AG10803 (cell line): ENCODE measurements around the gene PLOD1.

ENCODE experiments used
- DNase-seq: peaks from one replicate; pipeline ENCODE4 v3.0.0; 2010; ENCODE audit warnings: low read depth
- H3K4me3 ChIP-seq: 2 replicates; pipeline ENCODE4 v1.5.1; 2011; ENCODE audit warnings: mild to moderate bottlenecking, low read length, control low read depth
- TF ChIP-seq, protein P1 (sequence below): conservative IDR thresholded peaks from 2 replicates; pipeline ENCODE4 v1.5.1; 2011; ENCODE audit warnings: mild to moderate bottlenecking, low read length, control low read depth, inconsistent platforms

The PLOD1 gene

DNA sequence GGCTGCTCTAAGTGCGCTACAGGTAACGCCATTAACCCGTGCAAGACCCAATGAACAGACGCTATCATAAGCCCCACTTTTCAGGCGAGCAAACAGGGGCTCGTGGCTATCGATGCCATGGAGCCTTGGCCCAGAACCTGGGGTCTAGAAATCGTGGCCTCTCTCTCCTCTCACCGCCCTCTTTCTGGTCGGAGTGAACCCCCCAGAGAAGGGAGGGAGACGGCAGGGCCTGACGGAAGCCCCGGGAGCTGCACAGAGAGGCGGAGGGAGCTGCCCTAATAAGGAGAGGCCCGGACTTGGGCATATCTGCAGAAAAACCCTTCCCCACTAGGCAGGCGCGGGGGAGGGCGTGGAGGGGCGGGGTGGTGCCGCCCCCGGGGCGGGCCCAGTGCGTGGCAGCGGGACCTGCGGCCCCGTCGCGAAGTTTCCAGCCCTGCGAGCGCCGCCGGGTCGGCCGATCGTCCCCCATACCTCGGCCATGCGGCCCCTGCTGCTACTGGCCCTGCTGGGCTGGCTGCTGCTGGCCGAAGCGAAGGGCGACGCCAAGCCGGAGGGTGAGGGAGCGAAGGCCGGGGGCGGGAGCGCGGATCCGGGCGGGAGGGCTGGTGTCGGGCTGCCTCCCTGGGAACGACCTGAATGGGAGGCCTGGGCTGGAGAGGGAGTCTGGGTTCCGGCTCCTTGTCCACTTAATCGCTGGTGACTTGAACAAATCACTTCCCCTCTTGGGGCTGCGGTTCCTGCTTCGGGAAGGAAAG lies at the start of gene PLOD1:
Gene PLOD1 (plus strand): TSS at position 416 of the 755 bp plus-strand sequence. CDS start 63 bp downstream, at position 479.
- TF ChIP-seq, protein P1, sequence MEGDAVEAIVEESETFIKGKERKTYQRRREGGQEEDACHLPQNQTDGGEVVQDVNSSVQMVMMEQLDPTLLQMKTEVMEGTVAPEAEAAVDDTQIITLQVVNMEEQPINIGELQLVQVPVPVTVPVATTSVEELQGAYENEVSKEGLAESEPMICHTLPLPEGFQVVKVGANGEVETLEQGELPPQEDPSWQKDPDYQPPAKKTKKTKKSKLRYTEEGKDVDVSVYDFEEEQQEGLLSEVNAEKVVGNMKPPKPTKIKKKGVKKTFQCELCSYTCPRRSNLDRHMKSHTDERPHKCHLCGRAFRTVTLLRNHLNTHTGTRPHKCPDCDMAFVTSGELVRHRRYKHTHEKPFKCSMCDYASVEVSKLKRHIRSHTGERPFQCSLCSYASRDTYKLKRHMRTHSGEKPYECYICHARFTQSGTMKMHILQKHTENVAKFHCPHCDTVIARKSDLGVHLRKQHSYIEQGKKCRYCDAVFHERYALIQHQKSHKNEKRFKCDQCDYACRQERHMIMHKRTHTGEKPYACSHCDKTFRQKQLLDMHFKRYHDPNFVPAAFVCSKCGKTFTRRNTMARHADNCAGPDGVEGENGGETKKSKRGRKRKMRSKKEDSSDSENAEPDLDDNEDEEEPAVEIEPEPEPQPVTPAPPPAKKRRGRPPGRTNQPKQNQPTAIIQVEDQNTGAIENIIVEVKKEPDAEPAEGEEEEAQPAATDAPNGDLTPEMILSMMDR, result no peak
- peak; percentile 85 for DNase-seq
- peak within 1 kb of the TSS; percentile 80 for H3K4me3 ChIP-seq

DNA sequence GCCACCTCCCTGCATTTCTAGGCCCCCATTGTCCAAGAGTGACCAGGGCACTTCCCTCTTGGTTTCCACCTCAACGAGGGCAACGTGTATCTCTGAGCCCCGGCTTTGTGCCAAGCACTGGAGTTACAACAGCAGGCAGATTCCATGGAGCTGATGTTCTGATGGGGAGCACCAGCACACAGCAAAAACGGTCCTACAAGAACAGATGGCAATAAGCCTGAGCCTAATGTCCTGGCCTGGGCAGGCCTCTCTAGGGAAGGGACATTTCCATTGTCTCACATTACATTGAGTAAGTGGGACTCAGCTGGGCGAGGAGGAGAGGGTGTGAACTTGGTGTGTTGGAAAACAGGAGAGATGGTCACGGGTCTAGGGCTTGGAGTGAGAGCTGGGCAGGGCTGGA lies 48.6 kb upstream of the PLOD1 start:
- TF ChIP-seq, protein P1, result no peak
- H3K4me3 ChIP-seq, result no peak overlapping the region
- DNase-seq, result no peak

DNA sequence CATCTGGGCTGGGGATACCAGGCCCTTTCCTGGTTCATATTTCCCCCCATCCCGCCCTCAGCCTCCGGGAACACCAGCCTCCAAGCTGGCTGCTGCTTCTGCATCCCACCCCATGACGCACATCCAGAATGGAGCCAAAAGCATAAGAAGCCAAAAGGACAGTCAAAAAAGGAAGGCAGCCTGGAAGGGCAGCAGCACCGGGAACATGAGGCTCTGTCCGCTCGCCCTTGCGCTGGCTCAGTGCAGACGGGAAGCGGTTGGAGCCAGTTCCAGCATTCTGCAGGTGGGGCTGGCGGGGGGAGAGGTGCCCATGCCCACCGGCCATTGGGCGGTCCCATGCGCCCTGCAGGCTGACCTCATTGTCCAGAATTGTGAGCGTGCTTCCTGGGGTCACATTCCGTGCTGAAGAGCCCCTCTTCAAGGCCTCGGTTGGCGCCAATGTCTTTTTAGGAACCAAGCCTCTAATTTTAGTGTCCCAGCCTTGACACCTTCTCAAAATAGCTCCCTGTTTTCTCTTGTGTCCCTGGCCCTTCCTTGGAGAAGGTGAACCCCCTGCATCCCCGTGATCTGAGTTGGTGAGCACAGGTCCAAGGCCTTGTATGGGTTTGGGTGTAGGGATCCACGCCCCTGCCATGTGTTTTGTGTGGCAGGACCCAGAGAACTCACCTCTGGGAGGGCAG lies 47.4 kb upstream of the PLOD1 start:
- TF ChIP-seq, protein P1, result no peak
- no peak overlapping the region for H3K4me3 ChIP-seq
- no peak for DNase-seq

DNA sequence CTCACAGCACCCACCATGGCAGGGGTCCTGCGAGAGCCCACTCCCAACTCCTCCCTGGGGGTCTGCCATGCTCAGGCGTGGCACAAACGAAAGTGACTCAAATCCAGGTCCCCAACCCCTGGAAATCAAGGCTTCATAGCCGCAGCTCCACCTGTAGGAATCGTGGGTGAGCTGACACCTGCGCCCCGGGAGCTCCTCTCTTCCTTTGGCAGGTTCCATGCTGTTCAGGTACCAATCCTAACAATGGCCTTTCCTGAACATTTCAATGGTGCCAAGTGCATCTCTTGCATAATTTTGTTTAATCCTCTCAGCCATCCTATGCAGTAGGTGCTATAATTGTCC lies 46.9 kb upstream of the PLOD1 start:
- DNase-seq, result no peak
- TF ChIP-seq, protein P1, result no peak
- no peak overlapping the region for H3K4me3 ChIP-seq

DNA sequence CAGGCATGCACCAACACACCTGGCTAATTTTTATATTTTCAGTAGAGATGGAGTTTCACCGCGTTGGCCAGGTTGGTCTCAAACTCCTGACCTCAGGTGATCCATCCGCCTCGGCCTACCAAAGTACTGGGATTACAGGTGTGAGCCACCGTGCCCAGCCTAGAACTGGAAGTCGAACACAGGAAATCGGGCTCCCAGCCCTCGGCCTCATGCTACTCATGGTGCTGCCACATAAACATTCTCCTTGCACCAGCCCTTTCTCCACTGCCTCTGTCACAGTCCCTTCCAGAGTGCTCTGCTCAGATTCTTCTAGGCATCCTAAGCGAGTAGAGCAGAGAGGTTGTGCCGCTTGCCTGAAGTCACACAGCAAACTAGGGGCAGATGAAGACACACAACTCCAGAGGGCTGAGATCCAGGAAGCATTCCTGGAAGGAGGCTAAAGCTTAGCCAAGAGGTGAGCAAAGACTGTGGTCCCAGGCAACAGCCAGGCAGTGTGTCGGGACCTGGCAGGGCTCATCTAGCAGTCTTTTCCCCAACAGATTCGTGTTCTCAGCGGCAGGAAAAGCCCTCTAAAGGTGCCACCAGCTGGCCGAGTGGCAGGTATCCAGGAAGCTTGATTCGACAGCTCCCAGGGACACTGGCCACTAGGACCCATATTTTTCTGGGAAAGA lies 46.2 kb upstream of the PLOD1 start:
- no peak overlapping the region for H3K4me3 ChIP-seq
- TF ChIP-seq, protein P1, result no peak
- DNase-seq, result no peak

DNA sequence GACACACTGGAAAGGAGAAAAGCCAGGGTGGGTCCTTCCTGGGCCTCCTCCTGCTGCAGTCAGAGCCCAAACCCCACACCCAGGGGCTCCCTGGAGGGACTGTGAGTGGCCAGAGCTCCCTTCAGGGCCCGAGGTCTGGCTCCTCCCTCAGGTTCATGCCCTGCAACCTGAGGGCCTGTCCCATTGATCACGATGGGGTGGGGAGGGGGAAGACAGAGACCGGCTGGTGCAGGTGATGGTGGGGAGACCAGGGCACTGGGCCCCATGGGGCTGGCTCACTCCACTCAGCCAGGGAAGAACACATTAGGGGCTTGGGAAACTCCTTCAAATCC lies 45.7 kb upstream of the PLOD1 start:
- TF ChIP-seq, protein P1, result no peak
- DNase-seq, result no peak
- H3K4me3 ChIP-seq, result no peak overlapping the region
